Astrocyte (in vitro differentiated cells and primary cell): ENCODE measurements around the gene PAQR6. TPM values are rescaled to one million over a fixed set of nuclear protein-coding genes. Genes with fewer than 3 reads are reported as not detected.

Experiments
- DNase-seq: peaks from one replicate; pipeline ENCODE4 v3.0.0-alpha.2; 2010; ENCODE audit warnings: low read depth
- FAIRE-seq: peaks from 2 replicates; lab custom pipeline; 2011; peaks lifted over from hg19 to GRCh38; lab: Jason Lieb, UNC
- H2AFZ ChIP-seq: 2 replicates; pipeline ENCODE4 v1.6.0; 2012; ENCODE audit warnings: low read depth, low read length, inconsistent platforms
- H3K27ac ChIP-seq: 2 replicates; pipeline ENCODE4 v1.5.1; 2011; ENCODE audit warnings: low read depth, low read length, inconsistent platforms
- H3K27me3 ChIP-seq: 2 replicates; pipeline ENCODE4 v1.6.0; 2011; ENCODE audit warnings: low read length, inconsistent platforms; ENCODE audit not compliant: insufficient read depth
- H3K36me3 ChIP-seq: 2 replicates; pipeline ENCODE4 v1.5.1; 2011; ENCODE audit warnings: low read length, inconsistent platforms; ENCODE audit not compliant: insufficient read depth
- H3K4me1 ChIP-seq: 2 replicates; pipeline ENCODE4 v1.5.1; 2011; ENCODE audit warnings: low read length, inconsistent platforms; ENCODE audit not compliant: insufficient read depth
- H3K4me2 ChIP-seq: 2 replicates; pipeline ENCODE4 v1.6.0; 2012; ENCODE audit warnings: low read length, inconsistent platforms
- H3K4me3 ChIP-seq: 2 replicates; pipeline ENCODE4 v1.5.1; 2011; ENCODE audit warnings: low read depth, mild to moderate bottlenecking, low read length, inconsistent platforms; ENCODE audit not compliant: insufficient read depth
- H3K79me2 ChIP-seq: 2 replicates; pipeline ENCODE4 v1.6.0; 2012; ENCODE audit warnings: mild to moderate bottlenecking, low read length, inconsistent platforms; ENCODE audit not compliant: insufficient read depth
- H3K9ac ChIP-seq: 2 replicates; pipeline ENCODE4 v1.6.0; 2012; ENCODE audit warnings: mild to moderate bottlenecking, low read length, inconsistent platforms
- H3K9me3 ChIP-seq: 2 replicates; pipeline ENCODE4 v1.5.1; 2012; ENCODE audit warnings: low read depth, mild to moderate bottlenecking, low read length, inconsistent platforms; ENCODE audit not compliant: insufficient read depth
- H4K20me1 ChIP-seq: 2 replicates; pipeline ENCODE4 v1.6.0; 2012; ENCODE audit warnings: low read length, inconsistent platforms; ENCODE audit not compliant: insufficient read depth
- H3K27ac Mint-ChIP-seq: one replicate; pipeline ENCODE4 v1.8.0; 2021; ENCODE audit warnings: mild to moderate bottlenecking, mixed read lengths; ENCODE audit not compliant: unreplicated experiment
- H3K27me3 Mint-ChIP-seq: one replicate; pipeline ENCODE4 v1.8.0; 2021; ENCODE audit warnings: low read depth, mixed read lengths; ENCODE audit not compliant: unreplicated experiment
- H3K36me3 Mint-ChIP-seq: one replicate; pipeline ENCODE4 v1.8.0; 2021; ENCODE audit warnings: low read depth, mixed read lengths; ENCODE audit not compliant: unreplicated experiment
- H3K4me1 Mint-ChIP-seq: one replicate; pipeline ENCODE4 v1.8.0; 2021; ENCODE audit warnings: low read depth, mixed read lengths; ENCODE audit not compliant: unreplicated experiment
- H3K4me3 Mint-ChIP-seq: one replicate; pipeline ENCODE4 v1.8.0; 2021; ENCODE audit warnings: mild to moderate bottlenecking, moderate library complexity, mixed read lengths; ENCODE audit not compliant: unreplicated experiment
- H3K9me3 Mint-ChIP-seq: one replicate; pipeline ENCODE4 v1.8.0; 2021; ENCODE audit warnings: mild to moderate bottlenecking, mixed read lengths; ENCODE audit not compliant: unreplicated experiment
- CTCF ChIP-seq: IDR thresholded peaks from 2 replicates; pipeline ENCODE4 v1.5.1; 2011; ENCODE audit warnings: low read depth, mild to moderate bottlenecking, inconsistent platforms, low read length, moderate library complexity; ENCODE audit not compliant: insufficient read depth
- EZH2 ChIP-seq: IDR thresholded peaks from 2 replicates; pipeline ENCODE4 v1.6.1; 2012; ENCODE audit warnings: mild to moderate bottlenecking, low read length, inconsistent platforms; ENCODE audit not compliant: insufficient read depth
- total RNA-seq: library from RNA; stranded (reverse); gene quantifications from 2 replicates; pipeline ENCODE4 v1.2.1, GENCODE V29; 2021

Gene PAQR6
- total RNA-seq, 1 donor from 2014 or later, result 7.2 TPM

- H3K36me3 ChIP-seq, result peaks cover 11% of the 10 kb centered on the region
- peak within 1 kb of the TSS; percentile 96 for H3K9ac ChIP-seq
- H3K4me3 Mint-ChIP-seq, result peak within 1 kb of the TSS; percentile 94
- H3K79me2 ChIP-seq, result peaks cover 54% of the 10 kb centered on the region
- peak within 1 kb of the TSS; percentile 80 for H3K27ac ChIP-seq
- H3K4me1 Mint-ChIP-seq, result peaks cover 17% of the 10 kb centered on the region
- H3K4me2 ChIP-seq, result peak within 1 kb of the TSS; percentile 97
- H4K20me1 ChIP-seq, result peaks cover 46% of the 10 kb centered on the region
- H3K27me3 ChIP-seq, result no peaks in the 10 kb centered on the region
- FAIRE-seq (no peak), DNase-seq (peak; percentile 97)
- no peaks in the 10 kb centered on the region for H3K9me3 Mint-ChIP-seq
- peaks cover 17% of the 10 kb centered on the region for H3K4me1 ChIP-seq
- H3K27me3 Mint-ChIP-seq, result no peaks in the 10 kb centered on the region
- H3K4me3 ChIP-seq, result peak within 1 kb of the TSS; percentile 87
- H3K9me3 ChIP-seq, result no peaks in the 10 kb centered on the region
- TF ChIP-seq CTCF (no peak), EZH2 (no peak)
- peak within 1 kb of the TSS; percentile 88 for H3K27ac Mint-ChIP-seq
- H2AFZ ChIP-seq, result peak within 1 kb of the TSS; percentile 83
- peaks cover 7% of the 10 kb centered on the region for H3K36me3 Mint-ChIP-seq
These were observed 34.8 kb upstream of the PAQR6 start, which contains the start of gene SMG5 for GRCh38 chr1:156282479-156283222. TSS of gene SMG5 (minus strand) at chr1:156282825. CDS start at chr1:156282680, 145 bp downstream.

- peak; percentile 26 for DNase-seq
- Histone ChIP-seq H3K9me3 (no peaks in the 10 kb centered on the region), H3K27me3 (no peaks in the 10 kb centered on the region), H4K20me1 (peaks cover 47% of the 10 kb centered on the region), H3K9ac (peak overlapping the region; percentile 96), H2AFZ (no peak overlapping the region), H3K4me2 (peak overlapping the region; percentile 97), H3K4me1 (peaks cover 17% of the 10 kb centered on the region), H3K79me2 (peaks cover 57% of the 10 kb centered on the region), H3K4me3 (peak overlapping the region; percentile 87), H3K36me3 (peaks cover 16% of the 10 kb centered on the region), H3K27ac (peak overlapping the region; percentile 80)
- Mint-ChIP-seq H3K4me1 (peaks cover 17% of the 10 kb centered on the region), H3K4me3 (peak overlapping the region; percentile 94), H3K9me3 (no peaks in the 10 kb centered on the region), H3K27me3 (no peaks in the 10 kb centered on the region), H3K36me3 (peaks cover 9% of the 10 kb centered on the region), H3K27ac (peak overlapping the region; percentile 77)
- TF ChIP-seq CTCF (no peak), EZH2 (no peak)
- no peak for FAIRE-seq
These were observed 34.0 kb upstream of the PAQR6 start for GRCh38 chr1:156281693-156282478.
